SK-N-MC (cell line): ENCODE data around the gene AMFR.

Experiments
- FOXP2 ChIP-seq: optimal IDR thresholded peaks from 2 replicates; pipeline ENCODE3; 2011; ENCODE audit warnings: mild to moderate bottlenecking, moderate library complexity; ENCODE audit not compliant: insufficient read depth; ENCODE audit errors: extremely low read length, control extremely low read depth
- POLR2AphosphoS5 ChIP-seq: IDR thresholded peaks from 2 replicates; pipeline ENCODE4 v1.6.1; 2012; ENCODE audit warnings: mild to moderate bottlenecking, low read depth, low read length, borderline replicate concordance

DNA sequence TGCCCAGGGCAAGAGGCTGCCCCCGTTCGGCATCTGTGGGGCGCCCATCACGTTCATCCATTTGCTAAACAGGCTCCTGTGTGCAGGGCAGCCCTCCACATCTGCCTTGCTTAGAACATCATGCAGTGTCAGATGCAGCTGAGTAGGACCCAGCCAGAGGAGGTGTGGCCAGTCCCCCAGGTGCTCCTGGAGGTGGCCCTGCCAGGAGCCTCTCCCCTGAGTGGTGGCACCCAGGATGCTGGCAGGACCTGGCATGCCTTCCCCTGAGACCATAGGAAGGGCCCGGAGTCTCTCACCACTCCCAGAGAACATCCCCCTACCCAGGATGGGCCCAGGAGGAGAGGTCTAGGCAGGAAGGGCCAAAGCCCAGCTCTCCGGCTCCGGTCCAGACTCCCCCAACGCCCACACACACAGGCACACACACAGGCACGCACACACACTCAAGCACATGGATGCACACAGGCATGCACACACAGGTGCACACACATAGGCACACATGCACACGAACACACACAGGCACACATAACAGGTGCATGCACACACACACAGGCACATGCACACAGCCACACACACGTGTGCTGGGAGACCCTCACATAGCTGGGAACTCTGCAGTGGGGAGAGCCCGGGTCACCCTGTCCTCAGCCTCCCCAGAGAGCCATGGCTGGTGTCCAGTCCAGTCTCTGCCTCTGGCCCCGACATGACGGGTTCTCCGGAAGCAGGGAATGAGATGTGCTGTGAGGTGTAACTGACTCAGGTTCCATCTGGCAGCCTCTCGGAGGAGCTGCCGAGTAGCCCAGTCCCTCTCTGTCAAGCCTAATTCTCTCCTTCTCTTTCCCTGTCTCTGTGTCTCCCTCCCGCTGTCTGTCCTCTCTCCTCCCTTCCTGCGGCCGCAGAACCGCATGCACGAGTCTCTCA lies 74.6 kb downstream of the AMFR start:
- TF ChIP-seq POLR2AphosphoS5 (no peak), FOXP2 (no peak)
